ENCODE data around the gene SERPINA3.

Gene SERPINA3

DNA sequence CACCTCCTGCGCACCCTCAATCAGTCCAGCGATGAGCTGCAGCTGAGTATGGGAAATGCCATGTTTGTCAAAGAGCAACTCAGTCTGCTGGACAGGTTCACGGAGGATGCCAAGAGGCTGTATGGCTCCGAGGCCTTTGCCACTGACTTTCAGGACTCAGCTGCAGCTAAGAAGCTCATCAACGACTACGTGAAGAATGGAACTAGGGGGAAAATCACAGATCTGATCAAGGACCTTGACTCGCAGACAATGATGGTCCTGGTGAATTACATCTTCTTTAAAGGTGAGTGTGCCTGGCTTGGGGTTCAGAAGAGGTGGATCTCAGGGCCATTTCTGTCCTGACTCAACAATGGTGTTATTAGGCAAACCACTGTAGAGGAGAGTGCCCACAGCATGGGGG, 2.6 kb downstream of the SERPINA3 start:
- no peak for DNase-seq

DNA sequence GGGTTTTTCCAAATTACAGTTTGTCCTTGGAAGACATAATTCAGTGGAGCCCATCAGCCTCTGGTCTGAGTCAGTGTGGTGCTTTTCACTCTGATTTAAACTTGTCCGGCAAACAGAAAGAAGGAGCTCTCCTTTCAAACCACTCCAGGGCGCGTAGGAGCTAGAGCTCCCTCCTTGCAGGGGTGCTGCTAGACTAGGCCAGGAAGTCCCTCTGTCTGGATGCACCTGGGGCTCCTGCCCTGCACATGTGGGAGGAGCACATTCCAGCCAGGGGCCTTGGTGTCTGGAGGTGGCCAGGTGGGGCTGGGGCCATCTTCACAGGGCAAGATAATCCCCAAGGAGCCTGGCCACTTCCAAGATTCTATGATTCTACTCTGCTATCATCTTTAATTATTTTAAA, 3.1 kb downstream of the SERPINA3 start:
- no peak for DNase-seq

DNA sequence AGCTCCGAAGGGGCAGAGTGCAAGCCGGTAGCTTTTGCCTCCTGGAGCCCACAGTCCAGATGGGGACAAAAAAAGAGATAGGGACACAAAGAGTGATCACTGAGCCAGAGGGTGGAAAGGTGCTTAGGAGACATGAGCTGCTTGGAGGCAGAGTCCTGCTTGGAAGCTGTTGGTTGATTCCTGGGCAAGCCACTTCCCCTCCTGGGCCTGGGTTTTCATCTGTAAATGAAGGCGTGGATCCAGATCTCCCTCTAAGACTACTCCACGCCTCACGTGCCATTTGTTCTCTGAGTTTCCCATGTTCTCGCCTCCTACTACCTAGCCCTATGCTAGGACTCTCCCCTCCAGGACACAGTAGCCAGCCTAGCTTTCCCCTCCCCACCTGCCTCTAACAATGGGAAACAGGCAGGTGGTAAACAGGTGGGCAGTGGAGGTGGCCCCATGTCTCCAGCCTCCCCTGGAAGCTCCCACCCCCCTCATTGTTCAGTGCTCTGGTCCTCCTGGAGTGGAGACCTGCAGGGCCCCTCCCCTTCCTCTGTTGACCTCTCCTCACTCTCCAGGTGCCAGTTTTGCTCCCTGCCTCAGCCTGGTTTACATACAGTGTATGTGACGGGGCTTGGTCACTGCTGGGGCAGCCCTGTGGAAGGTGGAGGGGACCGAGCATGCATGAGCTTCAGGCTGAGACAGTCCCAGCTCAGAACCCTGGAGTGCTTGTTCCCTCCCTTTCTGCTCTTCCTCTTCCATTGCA, 3.8 kb downstream of the SERPINA3 start:
- DNase-seq, result no peak

DNA sequence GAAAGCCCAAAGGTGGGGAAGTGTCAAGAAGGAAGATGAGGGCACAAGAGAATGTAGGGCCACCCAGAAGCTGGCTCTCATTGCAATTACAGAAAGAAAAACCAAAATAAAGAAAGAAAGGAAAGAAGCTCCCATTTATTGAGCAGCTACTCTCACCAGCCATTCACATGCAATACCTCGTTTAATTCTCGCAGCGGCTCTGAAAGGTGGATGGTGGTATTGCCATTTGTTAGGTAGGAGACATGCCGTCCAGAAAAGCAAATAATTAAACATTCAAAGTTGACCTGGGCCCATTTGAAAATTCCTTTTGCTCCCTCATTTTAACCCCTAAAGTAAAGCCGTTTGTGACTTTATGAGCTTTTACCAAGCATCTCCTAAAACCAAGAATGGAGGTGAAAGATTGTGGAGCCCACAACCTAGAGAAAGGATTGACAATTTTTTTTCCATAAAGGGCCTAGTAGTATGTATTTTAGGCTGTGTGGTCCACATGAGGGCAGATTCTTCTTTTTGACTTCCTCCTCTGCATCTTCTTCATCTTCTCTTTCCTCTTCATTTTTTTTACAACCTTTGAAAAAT, 5.3 kb downstream of the SERPINA3 start:
- DNase-seq, result no peak

DNA sequence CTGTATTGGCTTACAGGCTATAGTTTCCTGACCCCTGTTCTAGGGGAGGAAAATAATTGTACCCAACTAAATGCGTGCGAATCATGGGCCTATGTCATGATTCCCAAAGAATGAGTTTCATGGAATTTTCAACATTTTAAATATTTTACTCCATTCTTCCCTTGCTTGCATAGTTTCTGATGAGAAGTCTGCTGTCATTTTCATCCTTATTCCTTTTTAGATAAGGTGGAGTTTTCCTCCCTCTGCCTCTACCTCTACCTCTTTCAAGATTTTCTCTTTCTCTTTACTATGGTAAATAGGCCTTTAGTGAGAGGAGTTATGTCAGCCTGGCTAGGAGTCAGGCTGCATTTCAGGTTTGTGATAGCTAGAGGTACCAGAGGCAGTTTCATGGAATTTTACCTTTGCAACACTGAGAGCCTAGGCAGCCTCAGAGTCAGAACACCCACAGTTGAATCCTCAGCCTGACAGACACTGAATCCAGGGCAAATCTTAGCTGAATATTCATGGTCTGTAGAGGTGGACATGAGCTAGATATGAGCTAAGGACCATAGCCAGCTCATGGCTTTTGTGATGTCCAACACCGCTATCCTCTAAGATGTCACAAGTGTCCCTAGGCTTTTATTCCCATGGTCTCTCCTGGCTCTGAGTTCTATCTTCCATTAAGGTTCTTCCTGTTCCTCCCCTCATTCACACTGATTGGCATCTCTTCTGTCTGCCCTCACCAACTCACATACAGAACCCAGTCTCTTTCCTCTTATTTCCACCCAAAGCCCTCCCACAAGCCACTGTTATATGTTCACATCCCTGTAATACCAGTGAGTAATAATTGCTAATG, 6.0 kb downstream of the SERPINA3 start:
- DNase-seq, result no peak

DNA sequence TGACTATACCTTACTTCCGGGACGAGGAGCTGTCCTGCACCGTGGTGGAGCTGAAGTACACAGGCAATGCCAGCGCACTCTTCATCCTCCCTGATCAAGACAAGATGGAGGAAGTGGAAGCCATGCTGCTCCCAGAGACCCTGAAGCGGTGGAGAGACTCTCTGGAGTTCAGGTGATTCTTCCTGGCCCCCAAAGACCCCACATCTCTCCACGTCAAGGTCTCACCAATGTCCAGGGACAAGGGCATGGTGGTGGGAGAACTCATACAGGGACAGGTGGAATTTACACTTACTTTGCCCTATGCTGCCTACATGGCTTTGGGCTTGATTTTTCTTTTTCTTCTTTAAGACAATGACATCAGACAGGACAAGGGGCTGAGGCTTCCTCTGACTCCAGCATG, 7.1 kb downstream of the SERPINA3 start:
- no peak for DNase-seq

DNA sequence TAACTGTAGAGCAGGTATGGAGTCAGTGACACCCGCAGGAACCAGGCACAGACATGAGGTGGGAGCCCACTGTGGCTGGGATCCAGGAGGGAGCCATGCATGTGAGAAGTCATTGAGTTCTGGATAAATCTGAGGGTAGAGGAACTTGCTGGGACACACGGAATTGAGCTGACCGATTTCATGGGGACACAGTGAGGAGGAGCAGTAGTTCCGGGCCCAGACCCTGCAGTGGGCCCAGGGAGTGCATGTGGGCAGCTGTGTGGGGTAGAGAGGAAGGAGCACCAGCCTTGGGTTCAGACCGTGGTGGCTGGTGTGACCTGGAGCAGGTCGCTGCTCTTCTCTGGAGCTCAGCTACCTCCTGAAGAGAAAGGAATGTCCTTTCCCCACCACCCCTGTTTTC, 8.4 kb downstream of the SERPINA3 start:
- no peak for DNase-seq

DNA sequence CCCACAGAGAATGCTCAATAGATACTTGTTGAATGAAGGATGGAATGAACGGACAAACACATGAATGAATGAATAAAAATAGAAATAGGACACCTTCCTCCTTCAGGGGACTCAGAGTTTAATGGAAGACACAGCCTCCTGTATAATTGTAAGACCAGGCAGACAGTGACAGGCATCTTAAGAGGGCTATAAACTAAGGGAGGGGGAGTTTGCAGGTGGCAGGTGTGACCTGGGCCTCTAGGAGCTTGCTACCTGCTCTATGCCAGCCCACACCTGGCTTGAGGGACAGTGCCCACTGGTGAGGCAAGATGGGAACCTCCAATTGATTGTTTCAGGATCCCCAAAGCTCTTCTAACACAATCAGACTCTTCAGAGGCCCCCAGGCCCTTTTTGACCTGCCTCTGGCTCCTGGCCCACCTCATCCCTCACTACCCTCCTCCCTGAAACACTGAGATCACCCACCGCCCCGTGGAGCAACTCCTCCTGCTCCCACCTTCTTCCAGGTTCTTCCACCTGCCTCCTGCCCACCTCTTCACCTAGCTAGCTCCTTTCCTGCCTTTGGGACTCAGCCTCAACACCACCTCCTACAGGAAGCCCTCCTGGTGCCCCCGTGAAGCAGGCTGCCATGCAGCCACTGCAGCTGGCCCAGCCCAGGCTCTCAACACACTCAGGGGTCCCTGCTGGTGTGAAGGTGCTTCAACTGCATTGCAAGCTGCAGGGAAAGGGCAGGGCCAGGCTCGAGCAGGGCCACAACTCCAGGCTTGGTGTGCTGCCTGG, 9.4 kb downstream of the SERPINA3 start:
- no peak for DNase-seq

DNA sequence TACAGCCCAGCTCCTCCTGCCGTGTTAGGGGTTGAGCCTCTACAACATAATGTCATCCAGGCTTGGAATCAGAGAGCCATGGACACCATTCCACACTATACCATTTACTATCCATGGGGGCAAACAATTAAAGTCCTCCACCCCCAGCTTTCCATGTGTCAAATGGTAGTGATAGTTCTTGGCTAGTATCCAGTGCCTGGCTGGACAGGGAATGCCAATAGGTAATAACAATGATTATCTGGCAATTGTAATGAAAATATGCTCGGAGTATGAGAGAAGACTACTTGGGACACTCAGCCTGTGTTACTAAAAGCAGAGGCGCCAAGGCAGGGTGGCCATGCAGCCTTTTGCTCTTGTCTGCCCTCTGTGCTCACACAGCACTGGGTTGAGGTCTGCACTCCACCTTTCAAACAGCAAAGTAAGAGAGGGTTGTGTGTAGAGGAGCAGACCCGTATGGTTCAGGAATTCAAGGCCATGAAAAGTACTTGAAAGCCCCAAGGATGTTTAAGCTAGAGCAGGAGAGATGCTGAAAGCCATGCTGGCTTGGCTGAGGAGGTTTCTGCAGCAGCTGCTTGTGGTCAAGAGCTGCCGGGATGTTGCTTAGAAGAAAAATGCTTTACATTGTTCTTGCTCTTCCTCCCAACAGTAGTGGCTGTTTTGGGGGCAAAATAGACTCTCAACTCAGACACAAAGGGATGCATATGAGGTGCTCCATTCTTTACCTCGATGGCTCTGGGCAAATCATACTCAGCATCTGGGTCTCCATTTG, 10.6 kb downstream of the SERPINA3 start:
- no peak for DNase-seq

DNA sequence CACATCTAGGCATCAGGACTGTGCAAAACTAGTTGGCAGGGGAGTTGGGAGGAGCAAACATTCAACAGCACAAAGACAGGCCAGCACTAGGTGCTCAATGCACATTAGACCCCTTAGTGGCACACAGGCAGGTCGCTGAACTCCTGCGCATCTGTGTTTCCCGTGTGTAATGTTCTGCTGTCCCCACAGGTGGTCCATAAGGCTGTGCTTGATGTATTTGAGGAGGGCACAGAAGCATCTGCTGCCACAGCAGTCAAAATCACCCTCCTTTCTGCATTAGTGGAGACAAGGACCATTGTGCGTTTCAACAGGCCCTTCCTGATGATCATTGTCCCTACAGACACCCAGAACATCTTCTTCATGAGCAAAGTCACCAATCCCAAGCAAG, 11.2 kb downstream of the SERPINA3 start:
- DNase-seq, result no peak

DNA sequence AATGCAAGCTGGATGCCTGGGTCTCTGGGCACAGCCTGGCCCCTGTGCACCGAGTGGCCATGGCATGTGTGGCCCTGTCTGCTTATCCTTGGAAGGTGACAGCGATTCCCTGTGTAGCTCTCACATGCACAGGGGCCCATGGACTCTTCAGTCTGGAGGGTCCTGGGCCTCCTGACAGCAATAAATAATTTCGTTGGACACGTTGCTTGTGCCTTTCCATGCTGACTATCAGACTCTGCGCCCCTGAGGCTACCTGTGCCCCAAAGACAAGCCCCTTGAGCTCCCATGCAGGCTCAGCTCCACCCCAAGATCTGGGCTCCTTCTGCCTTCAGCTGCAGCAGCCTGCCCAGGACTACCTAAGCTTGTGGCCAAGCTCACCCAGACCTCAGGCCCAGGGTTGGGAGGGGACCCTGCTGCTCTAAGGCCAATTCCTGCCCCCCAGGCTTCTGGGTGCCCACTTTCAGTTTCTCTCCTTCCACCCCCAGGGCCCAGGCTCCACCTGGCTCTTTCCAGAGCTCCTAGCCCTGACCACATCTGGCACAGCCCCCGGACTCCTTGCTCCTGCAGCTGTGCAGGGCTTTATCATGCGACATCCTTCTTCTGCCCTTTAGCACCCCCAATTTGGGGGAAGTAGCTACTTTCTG, 11.8 kb downstream of the SERPINA3 start:
- DNase-seq, result no peak

DNA sequence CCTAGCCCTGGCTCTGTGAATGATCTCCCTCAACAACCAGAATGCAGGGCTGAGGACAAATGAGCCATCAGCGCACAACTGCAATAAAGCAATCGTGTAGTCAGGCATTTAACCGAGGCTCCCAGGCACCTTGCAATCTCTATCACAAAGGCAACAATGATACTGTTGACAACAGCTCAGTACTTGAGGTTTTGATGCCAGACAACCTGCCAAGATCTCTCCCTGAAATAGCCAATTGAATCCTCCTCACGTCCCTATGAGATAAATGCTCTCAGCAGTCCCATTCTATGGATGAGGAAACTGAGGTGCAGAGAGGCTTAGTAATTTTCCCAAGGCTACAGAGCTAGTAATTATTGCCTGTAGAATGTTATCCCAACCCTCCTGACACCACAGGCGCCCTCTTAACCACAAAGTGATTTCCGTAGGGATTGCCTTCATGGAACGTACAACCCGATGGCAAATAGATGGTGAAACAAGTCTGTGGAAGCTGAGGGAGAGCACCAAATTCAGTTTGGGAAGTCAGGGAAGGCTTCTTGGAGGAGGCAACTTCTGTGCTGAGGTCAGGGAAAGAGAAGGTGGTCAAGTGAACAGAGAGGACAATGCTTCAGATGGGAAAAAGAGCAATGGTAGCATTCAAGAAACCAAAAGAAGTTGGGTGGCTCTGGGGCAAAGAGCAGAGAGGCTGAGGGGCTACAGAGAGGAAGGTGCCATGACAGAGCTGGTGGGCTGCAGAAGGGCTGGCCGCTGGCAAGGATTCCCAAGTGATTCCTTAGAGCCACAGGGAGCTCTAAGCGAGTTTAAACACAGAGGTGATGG, 12.6 kb downstream of the SERPINA3 start:
- no peak for DNase-seq

DNA sequence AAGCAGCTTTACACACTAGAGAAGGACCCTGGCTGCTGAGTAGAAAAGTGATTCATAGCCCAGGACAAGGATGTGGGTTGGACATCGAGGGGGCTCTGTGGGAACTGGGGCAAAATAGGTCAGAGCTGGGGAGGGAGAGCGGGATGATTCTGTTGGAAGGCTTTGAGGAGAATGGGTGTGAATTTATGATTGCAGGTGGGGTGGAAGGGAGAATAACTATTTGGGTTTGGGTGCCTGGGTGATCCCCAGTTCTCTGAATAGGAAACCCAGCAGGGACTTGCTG, 13.1 kb downstream of the SERPINA3 start:
- no peak for DNase-seq

DNA sequence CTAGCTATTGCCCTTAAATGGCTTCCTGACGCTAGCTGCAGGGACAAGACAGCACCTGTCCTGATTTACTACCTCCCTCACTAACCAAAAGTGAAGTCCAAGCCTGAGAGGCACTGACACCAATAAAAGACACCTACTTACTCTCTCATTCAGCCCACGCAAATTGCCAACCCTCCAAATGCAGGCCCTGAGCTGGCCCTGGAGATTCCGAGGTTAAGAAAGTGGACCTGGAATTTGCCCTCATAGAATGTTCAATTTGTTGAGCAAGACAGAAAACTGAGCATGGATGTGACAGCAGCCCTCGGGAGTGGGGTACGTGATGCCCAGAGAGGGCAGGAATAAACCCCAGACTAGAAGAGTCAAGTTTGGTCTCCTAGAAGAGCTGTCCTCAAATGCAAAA, 16.4 kb downstream of the SERPINA3 start:
- DNase-seq, result no peak

DNA sequence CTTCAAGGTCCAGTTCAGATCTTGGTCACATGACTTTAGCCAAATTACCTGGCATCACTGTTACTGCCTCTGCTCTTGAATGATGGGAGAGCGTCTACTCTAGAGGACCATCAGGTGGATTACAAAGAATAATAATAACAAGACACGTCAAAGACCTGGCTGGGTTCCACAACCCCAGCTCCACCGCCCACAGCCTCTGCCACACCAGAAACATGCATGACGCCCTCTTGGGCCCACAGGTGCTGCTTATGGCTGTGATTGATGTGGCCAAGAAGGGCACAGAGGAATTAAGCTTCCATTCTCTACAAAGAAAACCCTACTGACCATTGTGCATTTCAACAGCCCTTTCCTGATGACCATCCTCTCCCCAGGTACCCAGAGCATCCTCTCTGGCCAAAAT, 18.2 kb downstream of the SERPINA3 start:
- no peak for DNase-seq

DNA sequence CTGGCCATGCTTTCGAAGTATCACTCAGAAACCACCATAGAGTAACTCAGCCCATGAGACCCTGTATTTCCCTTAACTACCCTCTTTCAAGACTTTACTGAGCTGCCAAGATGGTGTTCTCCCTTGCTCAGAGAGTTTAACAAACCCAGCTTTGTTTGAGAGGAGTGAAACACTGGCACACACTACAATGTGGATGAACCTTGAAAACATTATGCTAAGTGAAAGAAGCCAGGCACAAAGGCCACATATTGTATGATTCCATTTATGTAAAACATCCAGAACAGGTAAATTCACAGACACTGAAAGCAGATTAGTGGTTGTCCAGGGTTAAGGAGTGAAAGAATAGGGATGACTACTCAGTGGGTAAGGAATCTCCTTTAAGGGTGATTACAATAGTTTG, 18.9 kb downstream of the SERPINA3 start:
- no peak for DNase-seq

DNA sequence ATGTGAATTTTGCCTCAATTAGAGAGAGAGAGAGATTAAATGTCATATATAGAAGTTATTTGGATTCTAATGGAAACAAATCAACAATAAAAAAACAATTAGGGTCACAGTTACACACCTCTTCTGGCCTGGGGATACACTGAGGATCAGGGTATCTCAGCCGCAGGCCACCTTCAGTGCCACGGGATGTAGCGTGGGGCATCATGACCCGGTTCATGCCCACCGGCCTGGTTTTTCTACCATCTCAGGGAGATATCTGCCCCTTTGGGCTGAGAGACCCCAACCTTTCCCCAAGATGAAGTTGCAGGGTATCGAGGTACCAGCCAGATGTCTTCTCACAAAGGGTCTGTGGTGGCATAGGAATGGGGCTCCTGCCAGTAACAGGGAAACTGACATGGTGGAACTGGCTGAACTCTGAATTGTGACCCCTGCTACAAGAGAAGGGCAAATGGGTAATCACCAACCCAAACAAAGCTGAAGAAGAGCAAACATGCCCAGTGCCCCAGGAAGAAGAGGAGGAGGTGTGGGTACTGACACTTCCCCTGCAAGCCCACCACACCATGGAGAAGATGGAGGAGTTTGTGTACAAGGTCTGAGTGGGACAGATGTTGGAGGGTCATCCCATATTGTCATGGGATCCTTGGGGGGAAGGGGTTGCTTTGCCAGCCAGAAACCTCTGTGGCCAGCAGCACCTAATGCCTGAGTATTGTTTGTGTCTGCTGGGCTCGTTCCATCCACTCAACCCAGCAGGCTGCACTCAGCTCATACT, 19.5 kb downstream of the SERPINA3 start:
- no peak for DNase-seq

DNA sequence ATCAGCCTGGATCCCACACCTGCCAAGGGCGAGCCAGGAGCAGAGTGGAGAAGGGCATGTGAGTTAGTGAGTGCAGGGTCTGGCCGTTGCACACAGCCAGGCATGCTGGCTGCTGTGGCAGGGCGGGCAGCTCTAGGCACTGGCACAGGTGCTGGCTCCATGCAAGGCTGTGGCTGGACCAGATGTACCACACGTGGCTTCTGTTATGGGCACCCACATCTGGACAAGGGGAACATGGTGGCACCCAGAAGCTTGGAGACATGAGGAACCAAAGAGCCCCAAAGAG, 20.1 kb downstream of the SERPINA3 start:
- no peak for DNase-seq

DNA sequence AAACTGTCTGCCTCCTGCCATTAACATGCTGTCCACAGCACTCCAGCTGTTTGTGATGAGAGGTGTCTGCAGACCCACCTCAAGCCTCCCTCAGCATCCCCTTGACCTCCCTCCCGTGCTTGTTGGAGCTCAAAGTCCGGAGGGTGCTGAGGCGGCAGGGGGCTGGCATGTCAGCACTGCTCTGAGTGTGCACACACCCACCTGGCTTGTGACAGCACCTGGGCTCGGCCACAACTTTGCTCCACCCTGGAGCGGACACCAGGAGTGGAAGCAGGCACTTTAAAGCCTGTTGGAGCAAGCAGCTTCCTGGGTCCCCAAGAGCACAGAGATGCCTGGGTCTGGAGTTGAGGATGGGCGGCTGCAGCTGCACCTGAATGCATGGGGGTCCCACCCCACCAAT, 20.9 kb downstream of the SERPINA3 start:
- DNase-seq, result no peak

DNA sequence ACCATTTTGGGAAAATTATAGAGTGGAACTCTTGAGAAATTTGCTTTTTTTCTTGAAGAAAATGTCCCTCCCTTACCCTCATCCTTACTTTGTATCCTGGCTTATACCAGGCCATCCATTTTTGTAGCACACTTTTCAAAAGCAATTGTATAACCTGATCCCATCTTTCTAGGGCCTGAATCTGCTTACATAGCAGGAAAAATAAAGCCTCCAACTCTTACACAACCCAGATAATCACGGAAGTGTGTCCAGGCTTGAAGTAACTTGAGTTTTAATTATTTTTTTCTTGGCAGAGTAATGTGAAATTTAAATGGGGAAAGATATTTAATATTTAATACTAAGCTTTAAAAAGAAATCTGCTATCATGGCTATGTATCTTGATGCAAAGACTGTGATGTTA, 23.0 kb downstream of the SERPINA3 start:
- no peak for DNase-seq
